Thoracic aorta (tissue), 2 donors: ENCODE measurements around the gene STAB1. TPM values are rescaled to one million over a fixed set of nuclear protein-coding genes. Genes with fewer than 3 reads are reported as not detected.

Experiments used
- ATAC-seq: fragments of 150-250 bp; one replicate; pipeline ENCODE4 v1.8.0; 2017; ENCODE audit warnings: low read depth; ENCODE audit not compliant: insufficient number of reproducible peaks, low FRiP score
- DNase-seq: peaks from one replicate; pipeline ENCODE4 v3.0.0-alpha.2; 2020; ENCODE audit warnings: low spot score
- H3K27ac ChIP-seq, 2 donors: fragments of 200-600 bp; sonication (generic); 1 replicate in 1 of 2; 2 replicates in 1 of 2; pipeline ENCODE4 v1.5.1; 2016; ENCODE audit warnings: mild to moderate bottlenecking in 2 of 2, moderate library complexity in 2 of 2
- H3K27me3 ChIP-seq: fragments of 200-600 bp; sonication (generic); replicated peaks from 2 replicates; pipeline ENCODE4 v1.6.0; 2016; ENCODE audit warnings: mild to moderate bottlenecking; ENCODE audit not compliant: insufficient read depth
- H3K36me3 ChIP-seq: fragments of 200-600 bp; sonication (generic); one replicate; pipeline ENCODE4 v1.5.1; 2016
- H3K4me1 ChIP-seq, 2 donors: fragments of 200-600 bp; sonication (generic); 1 replicate in 1 of 2; 2 replicates in 1 of 2; pipeline versions ENCODE4 v1.5.1 to v1.6.0; 2016; ENCODE audit warnings: low read depth in 2 of 2, mild to moderate bottlenecking in 1 of 2; ENCODE audit not compliant: control insufficient read depth in 1 of 2
- H3K4me3 ChIP-seq: fragments of 200-600 bp; sonication (generic); 2 replicates; pipeline ENCODE4 v1.5.1; 2016; ENCODE audit warnings: mild to moderate bottlenecking
- H3K9me3 ChIP-seq: fragments of 200-600 bp; sonication (generic); 2 replicates; pipeline ENCODE4 v1.5.1; 2016
- CTCF ChIP-seq: fragments of 200-600 bp; sonication (generic); IDR thresholded peaks from one replicate; pipeline ENCODE4 v1.5.1; 2019; ENCODE audit warnings: antibody characterized with exemption
- total RNA-seq, 2 donors: library from RNA; depleted of rRNA; stranded (reverse); fragments of >200 nt; gene quantifications; one replicate each; pipeline versions ENCODE4 v1.1.0 to v1.2.3, GENCODE V29; 2016

The STAB1 gene
- total RNA-seq, 2 donors from 2014 or later, result 249 to 837 TPM

DNA sequence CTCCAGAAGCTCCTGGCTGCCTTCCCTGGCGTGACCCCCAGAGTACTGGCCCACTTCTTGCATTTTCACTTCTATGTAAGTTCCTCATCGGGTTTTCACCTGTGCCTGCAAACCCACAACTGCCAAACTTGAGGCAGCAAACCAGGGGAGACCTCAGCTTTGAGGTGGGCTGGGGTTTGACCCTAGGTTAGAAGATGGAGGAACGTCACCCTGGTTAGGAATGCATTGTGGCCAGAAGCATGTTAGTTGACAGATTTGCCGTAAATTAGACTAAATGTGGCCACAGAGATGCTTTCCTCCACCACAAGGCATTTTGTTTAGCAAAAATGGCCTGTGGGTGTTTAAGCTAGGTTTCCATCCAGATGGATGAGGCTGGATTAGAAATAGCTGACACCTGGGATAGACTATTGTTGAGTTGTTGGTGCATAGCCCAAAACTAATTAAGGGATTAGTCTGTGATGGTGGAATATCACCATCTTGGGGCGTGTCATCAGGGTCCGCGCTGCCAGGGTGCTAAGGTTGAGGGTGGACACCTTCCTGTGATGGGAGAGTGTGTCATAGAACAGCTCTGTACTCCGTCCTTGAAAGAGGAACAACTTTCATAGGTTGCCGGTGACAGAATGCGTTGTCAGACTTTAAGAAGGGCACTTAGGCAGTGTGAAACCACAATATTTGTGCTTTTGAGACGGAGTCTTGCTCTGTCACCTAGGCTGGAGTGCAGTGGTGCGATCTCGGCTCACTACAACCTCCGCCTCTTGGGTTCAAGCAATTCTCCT is 36.2 kb upstream of the STAB1 start:
- H3K27me3 ChIP-seq, result no peaks in the 10 kb centered on the region
- no peaks in the 10 kb centered on the region for H3K9me3 ChIP-seq
- no peak for DNase-seq
- no peak for ATAC-seq
- H3K4me3 ChIP-seq, result no peak overlapping the region
- no peak for TF ChIP-seq CTCF
- H3K27ac ChIP-seq, result no peak overlapping the region
- H3K4me1 ChIP-seq, result peaks cover 14 to 28% of the 10 kb centered on the region in 2 donors
- H3K36me3 ChIP-seq, result peaks cover 27% of the 10 kb centered on the region

- peaks cover 0 to 10% of the 10 kb centered on the region in 2 donors for H3K4me1 ChIP-seq
- no peaks in the 10 kb centered on the region for H3K27me3 ChIP-seq
- no peak overlapping the region for H3K27ac ChIP-seq
- ATAC-seq (no peak), DNase-seq (no peak)
- H3K36me3 ChIP-seq, result peaks cover 35% of the 10 kb centered on the region
- no peak for TF ChIP-seq CTCF
- no peak overlapping the region for H3K4me3 ChIP-seq
- H3K9me3 ChIP-seq, result no peaks in the 10 kb centered on the region
Observed at GRCh38 chr3:52461874-52462273, 33.3 kb upstream of the STAB1 start.

GRCh38 chr3:52463416-52463815 is 31.7 kb upstream of the STAB1 start:
- no peak for TF ChIP-seq CTCF
- Histone ChIP-seq H3K27me3 (no peaks in the 10 kb centered on the region), H3K9me3 (no peaks in the 10 kb centered on the region), H3K36me3 (peaks cover 29% of the 10 kb centered on the region), H3K27ac (no peak overlapping the region), H3K4me3 (no peak overlapping the region), H3K4me1 (no peaks in the 10 kb centered on the region)
- DNase-seq (no peak), ATAC-seq (no peak)

DNA sequence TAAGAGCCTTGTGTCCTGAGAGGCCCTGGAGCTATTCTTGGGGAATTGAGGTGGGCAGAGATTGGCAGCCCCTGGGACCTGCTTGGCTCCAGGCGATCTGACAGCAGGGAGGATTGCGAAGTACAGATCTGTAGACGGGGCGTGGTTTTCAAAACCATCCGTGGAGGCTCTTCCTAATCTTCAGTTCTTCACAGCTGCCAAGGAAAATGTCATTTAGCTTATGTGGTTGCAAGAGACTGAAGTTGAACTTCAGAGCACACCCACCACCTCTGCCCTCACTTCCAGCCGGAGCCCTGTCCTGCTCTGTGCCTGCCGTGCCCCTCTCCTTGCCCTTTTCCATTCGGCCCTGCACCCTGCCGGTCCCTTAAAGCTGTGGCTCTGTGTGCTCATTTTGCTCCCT is 26.8 kb upstream of the STAB1 start:
- Histone ChIP-seq H3K27ac (no peak overlapping the region), H3K4me1 (peaks cover 0 to 4% of the 10 kb centered on the region in 2 donors), H3K27me3 (no peaks in the 10 kb centered on the region), H3K4me3 (no peak overlapping the region), H3K36me3 (peaks cover 21% of the 10 kb centered on the region), H3K9me3 (no peaks in the 10 kb centered on the region)
- DNase-seq (no peak), ATAC-seq (no peak)
- TF ChIP-seq CTCF, result no peak

GRCh38 chr3:52469001-52469400 is 26.1 kb upstream of the STAB1 start:
- H3K27ac ChIP-seq, result no peak overlapping the region
- ATAC-seq (no peak), DNase-seq (no peak)
- H3K9me3 ChIP-seq, result no peaks in the 10 kb centered on the region
- H3K4me3 ChIP-seq, result no peak overlapping the region
- peaks cover 26% of the 10 kb centered on the region for H3K36me3 ChIP-seq
- peaks cover 0 to 4% of the 10 kb centered on the region in 2 donors for H3K4me1 ChIP-seq
- no peak for TF ChIP-seq CTCF
- no peaks in the 10 kb centered on the region for H3K27me3 ChIP-seq
